GM12874 (cell line): Measurements from ENCODE around the gene ZNF565.

ENCODE experiments used
- TF ChIP-seq, protein P1 (sequence below): IDR thresholded peaks from 2 replicates; pipeline ENCODE4 v1.5.1; 2011; ENCODE audit warnings: low read depth, mild to moderate bottlenecking, control low read depth, low read length, moderate library complexity; ENCODE audit not compliant: insufficient read depth

Gene ZNF565

DNA sequence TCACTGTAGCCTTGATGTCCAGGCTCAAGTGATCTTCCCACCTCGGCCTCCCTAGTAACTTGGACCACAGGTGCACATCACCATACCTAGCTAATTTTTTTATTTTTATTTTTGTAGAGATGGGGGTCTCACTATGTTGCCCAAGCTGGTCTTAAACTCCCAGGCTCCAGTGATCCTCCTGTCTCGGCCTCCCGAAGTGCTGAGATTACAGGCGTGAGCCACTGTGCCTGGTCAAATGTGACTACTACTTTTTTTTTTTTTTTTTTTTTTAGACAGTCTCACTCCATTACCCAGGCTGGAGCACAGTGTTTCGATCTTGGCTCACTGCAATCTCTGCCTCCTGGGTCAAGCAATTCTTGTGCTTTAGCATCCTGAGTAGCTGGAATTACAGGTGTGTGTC, 41.6 kb downstream of the ZNF565 start:
- TF ChIP-seq, protein P1, sequence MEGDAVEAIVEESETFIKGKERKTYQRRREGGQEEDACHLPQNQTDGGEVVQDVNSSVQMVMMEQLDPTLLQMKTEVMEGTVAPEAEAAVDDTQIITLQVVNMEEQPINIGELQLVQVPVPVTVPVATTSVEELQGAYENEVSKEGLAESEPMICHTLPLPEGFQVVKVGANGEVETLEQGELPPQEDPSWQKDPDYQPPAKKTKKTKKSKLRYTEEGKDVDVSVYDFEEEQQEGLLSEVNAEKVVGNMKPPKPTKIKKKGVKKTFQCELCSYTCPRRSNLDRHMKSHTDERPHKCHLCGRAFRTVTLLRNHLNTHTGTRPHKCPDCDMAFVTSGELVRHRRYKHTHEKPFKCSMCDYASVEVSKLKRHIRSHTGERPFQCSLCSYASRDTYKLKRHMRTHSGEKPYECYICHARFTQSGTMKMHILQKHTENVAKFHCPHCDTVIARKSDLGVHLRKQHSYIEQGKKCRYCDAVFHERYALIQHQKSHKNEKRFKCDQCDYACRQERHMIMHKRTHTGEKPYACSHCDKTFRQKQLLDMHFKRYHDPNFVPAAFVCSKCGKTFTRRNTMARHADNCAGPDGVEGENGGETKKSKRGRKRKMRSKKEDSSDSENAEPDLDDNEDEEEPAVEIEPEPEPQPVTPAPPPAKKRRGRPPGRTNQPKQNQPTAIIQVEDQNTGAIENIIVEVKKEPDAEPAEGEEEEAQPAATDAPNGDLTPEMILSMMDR: no peak

DNA sequence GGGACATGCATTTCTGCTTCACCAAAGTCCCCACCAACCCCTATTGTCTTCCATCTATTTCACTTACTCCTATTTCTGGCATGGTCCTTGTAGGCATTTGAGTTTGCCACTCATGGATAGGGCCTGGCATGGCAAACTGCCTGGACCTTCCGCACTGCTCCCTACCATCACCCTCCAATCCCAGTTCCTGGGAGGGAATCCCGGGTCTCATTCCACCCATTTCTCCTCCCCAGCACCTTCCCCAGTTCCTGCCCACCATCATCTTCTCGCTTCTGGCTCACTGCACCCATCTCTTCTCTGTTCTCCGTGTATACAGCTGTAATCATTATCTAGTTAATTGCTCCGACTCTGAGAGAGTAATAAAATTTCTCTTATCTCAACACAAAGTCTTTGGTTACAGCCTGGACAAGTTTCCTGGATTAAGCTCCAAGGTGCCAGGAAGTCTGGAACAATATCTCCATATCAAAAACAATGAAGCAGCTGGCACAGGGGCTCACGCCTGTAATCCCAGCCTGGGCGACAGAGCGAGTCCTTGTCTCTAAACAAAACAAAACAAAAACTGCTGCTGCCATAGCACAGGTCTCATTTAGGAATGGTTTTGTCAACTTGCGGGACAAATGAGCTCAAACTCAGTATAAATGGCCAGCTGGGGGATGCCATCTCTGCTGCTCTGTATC, 45.2 kb downstream of the ZNF565 start:
- TF ChIP-seq, protein P1: no peak

DNA sequence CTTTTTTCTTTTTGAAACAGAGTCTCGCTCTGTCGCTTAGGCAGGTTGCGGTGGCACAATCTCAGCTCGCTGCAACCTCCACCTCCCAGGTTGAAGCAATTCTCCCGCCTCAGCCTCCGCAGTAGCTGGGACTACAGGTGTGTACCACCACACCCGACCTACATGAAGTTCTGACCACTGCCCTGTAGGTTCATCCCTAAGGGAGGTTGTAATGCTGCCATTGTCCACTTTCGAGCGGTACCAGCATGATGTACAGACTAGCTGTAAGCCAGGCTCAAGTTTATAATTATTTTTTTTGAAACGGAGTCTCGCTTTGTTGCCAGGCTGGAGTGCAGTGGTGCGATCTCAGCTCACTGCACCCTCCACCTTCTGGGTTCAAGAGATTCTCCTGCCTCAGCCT, 50.7 kb downstream of the ZNF565 start:
- TF ChIP-seq, protein P1: no peak

DNA sequence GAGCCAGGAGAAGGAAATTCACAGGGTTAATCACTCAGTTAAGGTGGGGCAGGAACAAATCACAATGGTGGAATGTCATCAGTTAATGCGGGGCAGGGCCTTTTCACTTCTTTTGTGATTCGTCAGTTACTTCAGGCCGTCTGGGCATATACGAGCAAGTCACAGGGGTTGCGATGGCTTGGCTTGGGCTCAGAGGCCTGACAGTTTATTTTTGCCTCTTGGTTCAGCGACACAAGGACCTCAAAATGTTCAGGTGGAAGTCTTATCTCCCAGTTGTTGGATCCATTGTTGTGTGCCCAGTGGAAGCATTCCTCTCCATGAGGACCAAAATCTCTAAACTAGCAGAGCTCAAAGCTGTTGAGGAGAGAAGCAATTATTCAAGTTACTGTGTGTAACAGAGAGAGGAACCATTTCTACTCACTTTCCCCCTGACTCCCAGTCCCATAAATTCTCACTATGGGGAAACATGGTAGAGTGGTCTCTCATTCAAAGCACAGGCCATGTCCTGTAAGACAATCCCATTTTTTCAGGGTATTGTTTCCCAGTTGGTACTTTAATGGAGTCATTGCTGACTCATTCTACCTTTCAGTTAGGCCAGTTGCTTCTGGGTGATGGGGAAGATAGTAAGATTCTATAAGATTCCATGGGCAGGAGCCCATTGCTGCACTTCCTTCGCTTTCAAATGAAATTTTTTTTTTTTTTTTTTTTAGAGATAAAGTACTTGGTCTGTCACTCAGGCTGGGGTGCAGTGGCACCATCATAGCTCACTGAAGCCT, 53.5 kb downstream of the ZNF565 start:
- TF ChIP-seq, protein P1: no peak

DNA sequence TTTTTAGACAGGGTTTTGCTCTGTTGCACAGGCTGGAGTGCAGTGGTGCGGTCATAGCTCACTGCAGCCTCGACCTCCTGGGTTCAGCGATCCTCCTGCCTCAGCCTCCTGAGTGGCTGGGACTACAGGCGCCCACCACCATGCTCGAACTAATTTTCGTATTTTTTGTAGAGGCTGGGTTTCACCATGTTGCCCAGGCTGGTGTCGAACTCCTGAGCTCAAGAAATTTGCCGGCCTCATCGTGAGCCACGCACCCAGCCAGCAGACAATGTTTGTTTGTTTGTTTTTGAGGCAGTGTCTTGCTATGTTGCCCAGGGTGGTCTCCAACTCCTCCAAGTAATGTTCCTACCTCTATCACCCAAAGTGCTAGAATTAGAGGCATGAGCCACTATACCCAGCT, 61.3 kb downstream of the ZNF565 start:
- TF ChIP-seq, protein P1: no peak

DNA sequence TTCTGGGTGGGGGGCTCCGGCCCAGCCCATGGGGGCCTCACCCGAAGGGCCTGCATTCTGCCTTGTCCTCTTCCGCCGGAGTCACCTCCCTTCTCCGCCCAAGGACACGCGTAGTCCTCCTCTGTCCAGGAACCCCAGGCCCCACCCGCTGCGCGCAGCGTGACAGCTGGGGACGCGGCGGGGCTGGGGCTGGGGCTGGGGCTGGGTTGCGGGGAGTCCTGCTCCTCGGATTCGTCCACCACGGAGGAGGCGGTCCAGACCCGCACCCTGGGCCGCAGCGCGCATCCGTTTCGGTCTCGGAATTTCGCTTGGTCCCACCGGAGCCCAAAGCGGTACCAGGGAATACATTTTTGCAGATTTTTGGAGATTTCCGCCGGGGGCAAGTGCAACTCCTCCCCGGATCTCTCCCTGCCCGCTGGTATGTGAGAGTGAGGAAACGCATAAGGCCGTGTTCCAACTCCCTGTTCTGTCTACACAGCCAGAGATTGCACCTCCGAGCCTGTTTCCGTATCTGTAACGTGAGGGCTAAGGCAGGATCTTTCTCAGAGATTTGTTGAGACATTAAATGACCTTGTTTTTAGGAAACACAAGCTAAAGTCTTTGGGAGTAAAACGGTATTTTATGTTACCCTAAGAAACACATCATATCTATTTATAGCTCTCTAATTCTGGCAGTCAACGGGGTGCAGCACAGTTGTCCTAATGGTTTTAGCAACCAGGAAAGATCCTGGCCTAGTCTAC, 61.9 kb downstream of the ZNF565 start, which contains the start of gene COX7A1:
TSS of gene COX7A1 (minus strand) at position 96 of the 740 bp plus-strand sequence. CDS start at position 56, 40 bp downstream.
- TF ChIP-seq, protein P1: no peak

DNA sequence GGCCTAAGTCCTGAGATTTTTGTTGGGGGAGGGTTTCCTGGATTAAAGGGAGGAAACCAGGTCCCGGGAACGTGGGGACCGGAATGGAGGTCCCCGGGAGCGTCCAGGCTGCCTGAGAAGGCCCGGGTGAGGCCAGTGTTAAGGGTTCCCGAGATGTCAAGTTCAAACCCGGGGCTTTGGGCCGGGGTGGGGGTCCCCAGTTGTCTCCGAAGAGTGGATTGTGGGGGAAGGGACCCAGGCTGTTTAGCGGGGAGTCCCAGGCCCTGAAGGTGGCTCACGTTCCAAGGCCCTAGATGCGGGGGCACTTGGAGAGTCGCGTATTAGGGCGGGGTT, 62.5 kb downstream of the ZNF565 start:
- TF ChIP-seq, protein P1: no peak
